Mesendoderm (in vitro differentiated cells): ENCODE results near the gene SLC1A6. TPM values are rescaled to one million over a fixed set of nuclear protein-coding genes. Genes with fewer than 3 reads are reported as not detected.

ENCODE experiments used
- DNase-seq: peaks from one replicate; pipeline ENCODE4 v3.0.0; 2013
- H2AK5ac ChIP-seq: 2 replicates; pipeline ENCODE4 v1.6.1; 2013; ENCODE audit warnings: low read length, inconsistent platforms
- H2BK120ac ChIP-seq: 2 replicates; pipeline ENCODE4 v1.6.1; 2013; ENCODE audit warnings: low read depth, mild to moderate bottlenecking, low read length, moderate library complexity, mixed read lengths
- H2BK15ac ChIP-seq: replicated peaks from 2 replicates; pipeline ENCODE4 v1.6.1; 2013; ENCODE audit warnings: low read depth, mild to moderate bottlenecking, moderate library complexity
- H2BK5ac ChIP-seq: 2 replicates; pipeline ENCODE4 v1.6.1; 2013; ENCODE audit warnings: low read length, inconsistent platforms
- H3K18ac ChIP-seq: 2 replicates; pipeline ENCODE4 v1.6.1; 2013; ENCODE audit warnings: mild to moderate bottlenecking, low read length, mixed read lengths
- H3K23ac ChIP-seq: one replicate; pipeline ENCODE4 v1.6.1; 2013; ENCODE audit warnings: low read length
- H3K27ac ChIP-seq: 2 replicates; pipeline ENCODE4 v1.5.1; 2013; ENCODE audit warnings: low read depth, mild to moderate bottlenecking, inconsistent platforms, low read length, moderate library complexity
- H3K27me3 ChIP-seq: 2 replicates; pipeline ENCODE4 v1.6.1; 2013; ENCODE audit warnings: low read length, control low read depth, mild to moderate bottlenecking, inconsistent platforms; ENCODE audit not compliant: insufficient read depth, poor library complexity
- H3K36me3 ChIP-seq: 2 replicates; pipeline ENCODE4 v1.6.1; 2013; ENCODE audit warnings: low read length, inconsistent platforms; ENCODE audit not compliant: control insufficient read depth, insufficient read depth
- H3K4ac ChIP-seq: one replicate; pipeline ENCODE4 v1.6.1; 2013; ENCODE audit warnings: low read depth, mild to moderate bottlenecking, low read length, moderate library complexity
- H3K4me1 ChIP-seq: 2 replicates; pipeline ENCODE4 v1.6.1; 2013; ENCODE audit warnings: low read depth, low read length, inconsistent platforms; ENCODE audit not compliant: control insufficient read depth
- H3K4me2 ChIP-seq: 2 replicates; pipeline ENCODE4 v1.6.1; 2013; ENCODE audit warnings: low read length
- H3K4me3 ChIP-seq: 2 replicates; pipeline ENCODE4 v1.5.1; 2013; ENCODE audit warnings: mild to moderate bottlenecking, low read length
- H3K56ac ChIP-seq: one replicate; pipeline ENCODE4 v1.6.1; 2013; ENCODE audit warnings: low read length
- H3K79me1 ChIP-seq: 2 replicates; pipeline ENCODE4 v1.6.1; 2013; ENCODE audit warnings: low read length, inconsistent platforms
- H3K79me2 ChIP-seq: 2 replicates; pipeline ENCODE4 v1.6.1; 2013; ENCODE audit warnings: mild to moderate bottlenecking, low read length; ENCODE audit not compliant: control insufficient read depth, insufficient read depth
- H3K9ac ChIP-seq: 2 replicates; pipeline ENCODE4 v1.6.1; 2013; ENCODE audit warnings: low read length, inconsistent platforms
- H4K5ac ChIP-seq: one replicate; pipeline ENCODE4 v1.6.1; 2013; ENCODE audit warnings: low read length
- H4K8ac ChIP-seq: one replicate; pipeline ENCODE4 v1.6.1; 2013; ENCODE audit warnings: low read depth, mild to moderate bottlenecking, control low read depth, low read length, moderate library complexity
- WGBS: extraction: QIAGEN DNeasy Blood & Tissue Kit; methylation state at CpG from one replicate; pipeline ENCODE4 v1.1.7; 2013; ENCODE audit warnings: low lambda C conversion rate, missing lambda C conversion rate; ENCODE audit not compliant: insufficient coverage; ENCODE audit errors: extremely low coverage; 5-methylcytosine and 5-hydroxymethylcytosine counted together
- polyA plus RNA-seq, 2 experiments: library from polyadenylated mRNA; stranded (reverse); fragments of 200-250 nt; gene quantifications; one replicate each; pipeline ENCODE4 v1.2.3, GENCODE V29; 2013

SLC1A6 gene
- polyA plus RNA-seq (2013, experiment 1 of 2): 3.8 TPM
- 4.0 TPM for polyA plus RNA-seq (2013, experiment 2 of 2)

DNA sequence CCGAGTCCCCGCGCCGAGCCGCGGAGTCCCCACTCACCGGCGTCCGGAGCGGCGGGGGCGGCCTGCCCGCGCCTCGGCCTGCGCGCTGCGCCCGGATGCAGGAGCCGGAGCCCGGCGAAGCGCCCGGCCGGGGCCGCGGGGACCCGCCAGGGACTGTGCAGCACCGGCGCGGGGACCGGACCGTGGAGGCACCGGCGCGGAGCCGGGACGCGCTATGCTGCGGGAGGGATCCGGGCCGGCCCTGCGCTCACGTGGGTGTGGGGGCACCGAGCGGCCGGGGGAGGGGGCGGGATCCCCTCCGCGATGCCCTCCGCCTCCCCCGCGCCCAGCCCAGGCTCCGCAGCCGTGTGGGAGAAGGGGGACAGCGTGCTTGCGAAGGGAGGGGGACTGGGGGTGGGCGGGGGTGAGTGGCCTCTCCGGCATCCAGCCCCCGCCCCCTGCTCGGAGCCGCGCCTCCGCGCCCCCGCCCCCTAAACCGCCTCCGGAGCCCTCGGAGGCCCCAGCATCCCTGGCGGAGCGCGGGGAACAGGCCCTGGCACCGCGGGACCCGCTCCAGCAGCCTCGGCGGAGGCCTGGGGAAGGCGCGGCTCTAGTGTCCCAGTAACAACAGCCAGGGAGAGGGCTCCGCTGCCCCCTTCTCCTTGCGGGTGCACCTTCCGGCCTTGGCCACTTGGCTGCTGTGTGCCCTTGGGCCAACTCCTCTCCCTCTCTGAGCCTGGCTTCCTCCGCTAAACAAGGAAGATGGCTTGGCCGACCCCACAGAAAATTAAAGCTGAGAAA lies at the start of gene SLC1A6:
Gene SLC1A6 (minus strand): TSS at position 389 of the 780 bp plus-strand sequence. CDS start 6,954 bp downstream, outside the sequence.
- H2BK15ac ChIP-seq: no peak within 1 kb of the TSS
- peak within 1 kb of the TSS; percentile 69 for H3K56ac ChIP-seq
- H3K36me3 ChIP-seq: no peaks in the 10 kb centered on the region
- peak within 1 kb of the TSS; percentile 35 for H3K23ac ChIP-seq
- H3K27me3 ChIP-seq: no peaks in the 10 kb centered on the region
- H4K8ac ChIP-seq: no peak within 1 kb of the TSS
- H3K4me1 ChIP-seq: no peaks in the 10 kb centered on the region
- WGBS: no CpG with 5 or more reads among the region's 84 CpGs
- H3K9ac ChIP-seq: peak within 1 kb of the TSS; percentile 15
- H3K79me1 ChIP-seq: no peaks in the 10 kb centered on the region
- no peaks in the 10 kb centered on the region for H3K79me2 ChIP-seq
- H3K18ac ChIP-seq: peak within 1 kb of the TSS; percentile 32
- no peak within 1 kb of the TSS for H2BK120ac ChIP-seq
- no peak within 1 kb of the TSS for H2BK5ac ChIP-seq
- H2AK5ac ChIP-seq: no peak within 1 kb of the TSS
- DNase-seq: peak; percentile 65
- no peak within 1 kb of the TSS for H4K5ac ChIP-seq
- no peak within 1 kb of the TSS for H3K27ac ChIP-seq
- peak within 1 kb of the TSS; percentile 4 for H3K4me3 ChIP-seq
- no peak within 1 kb of the TSS for H3K4ac ChIP-seq
- peak within 1 kb of the TSS; percentile 71 for H3K4me2 ChIP-seq

GRCh38 chr19:15028490-15028889 lies 48.8 kb upstream of the SLC1A6 start:
- Histone ChIP-seq H2AK5ac (no peak overlapping the region), H3K18ac (no peak overlapping the region), H3K4ac (no peak overlapping the region), H3K4me1 (no peaks in the 10 kb centered on the region), H3K4me2 (no peak overlapping the region), H2BK120ac (no peak overlapping the region), H3K56ac (no peak overlapping the region), H3K9ac (no peak overlapping the region), H3K4me3 (no peak overlapping the region), H3K27ac (no peak overlapping the region), H3K27me3 (no peaks in the 10 kb centered on the region), H2BK15ac (no peak overlapping the region), H3K23ac (no peak overlapping the region), H2BK5ac (no peak overlapping the region), H4K5ac (no peak overlapping the region), H3K79me1 (no peaks in the 10 kb centered on the region), H4K8ac (no peak overlapping the region), H3K79me2 (no peaks in the 10 kb centered on the region), H3K36me3 (no peaks in the 10 kb centered on the region)
- no peak for DNase-seq
- WGBS: no CpG with 5 or more reads among the region's 5 CpGs

- Histone ChIP-seq H3K23ac (no peak overlapping the region), H2BK15ac (no peak overlapping the region), H3K36me3 (no peaks in the 10 kb centered on the region), H2BK5ac (no peak overlapping the region), H4K5ac (no peak overlapping the region), H3K4me2 (no peak overlapping the region), H3K27me3 (no peaks in the 10 kb centered on the region), H2AK5ac (no peak overlapping the region), H2BK120ac (no peak overlapping the region), H3K56ac (no peak overlapping the region), H4K8ac (no peak overlapping the region), H3K18ac (no peak overlapping the region), H3K9ac (no peak overlapping the region), H3K4ac (no peak overlapping the region), H3K79me2 (no peaks in the 10 kb centered on the region), H3K4me3 (no peak overlapping the region), H3K79me1 (no peaks in the 10 kb centered on the region), H3K4me1 (no peaks in the 10 kb centered on the region), H3K27ac (no peak overlapping the region)
- peak; percentile 22 for DNase-seq
- no CpG with 5 or more reads among the region's 2 CpGs for WGBS
Measured at GRCh38 chr19:15025217-15025616, 45.6 kb upstream of the SLC1A6 start.

- Histone ChIP-seq H3K4ac (no peak overlapping the region), H3K9ac (no peak overlapping the region), H3K4me3 (no peak overlapping the region), H4K5ac (no peak overlapping the region), H3K18ac (no peak overlapping the region), H2BK15ac (no peak overlapping the region), H2AK5ac (no peak overlapping the region), H3K23ac (no peak overlapping the region), H3K36me3 (no peaks in the 10 kb centered on the region), H2BK5ac (no peak overlapping the region), H3K4me1 (no peaks in the 10 kb centered on the region), H3K56ac (no peak overlapping the region), H3K27ac (no peak overlapping the region), H4K8ac (no peak overlapping the region), H3K79me1 (no peaks in the 10 kb centered on the region), H3K4me2 (no peak overlapping the region), H2BK120ac (no peak overlapping the region), H3K27me3 (no peaks in the 10 kb centered on the region), H3K79me2 (no peaks in the 10 kb centered on the region)
- DNase-seq: no peak
- WGBS: no CpG with 5 or more reads among the region's 31 CpGs
Measured at GRCh38 chr19:15022752-15023151, 43.1 kb upstream of the SLC1A6 start.

DNA sequence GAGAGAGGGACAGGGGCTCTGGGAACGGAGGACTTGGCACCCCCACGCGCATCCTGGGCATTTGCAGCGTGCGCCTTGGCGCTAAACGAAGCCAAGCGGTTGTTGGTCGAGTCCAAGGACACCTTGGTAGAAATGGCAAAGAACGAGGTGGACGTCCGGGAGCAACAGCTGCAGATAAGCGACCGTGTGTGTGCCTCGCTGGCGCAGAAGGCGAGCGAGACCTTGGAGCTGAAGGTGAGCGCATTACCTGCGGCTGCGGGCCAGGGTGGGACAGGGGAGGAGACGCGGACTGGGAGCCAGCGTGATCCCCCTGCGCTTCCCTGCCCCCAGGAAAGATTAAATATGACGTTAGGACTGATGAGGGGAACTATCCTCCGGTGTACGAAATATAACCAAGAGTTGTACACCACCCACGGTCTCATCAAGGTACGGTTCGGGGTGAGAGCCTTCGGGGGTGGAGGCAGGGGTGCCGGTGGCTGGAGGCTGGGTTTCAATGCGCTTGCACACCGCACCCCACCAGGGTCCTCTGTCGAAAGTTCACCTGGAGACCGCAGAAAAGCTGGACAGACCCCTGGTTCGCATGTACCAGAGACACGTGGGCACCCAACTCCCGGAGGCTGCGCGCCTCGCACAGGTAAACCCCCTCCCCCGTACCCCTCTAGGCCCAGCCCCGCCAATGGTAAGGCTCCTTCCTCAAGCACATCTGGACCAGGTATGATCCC lies 41.8 kb upstream of the SLC1A6 start:
- Histone ChIP-seq H4K5ac (no peak overlapping the region), H3K4me1 (no peaks in the 10 kb centered on the region), H2BK5ac (no peak overlapping the region), H2AK5ac (no peak overlapping the region), H3K27ac (no peak overlapping the region), H3K9ac (no peak overlapping the region), H3K79me1 (no peaks in the 10 kb centered on the region), H3K27me3 (no peaks in the 10 kb centered on the region), H2BK120ac (no peak overlapping the region), H3K18ac (no peak overlapping the region), H4K8ac (no peak overlapping the region), H3K23ac (no peak overlapping the region), H3K4ac (no peak overlapping the region), H3K79me2 (no peaks in the 10 kb centered on the region), H3K4me2 (no peak overlapping the region), H2BK15ac (no peak overlapping the region), H3K56ac (no peak overlapping the region), H3K4me3 (no peak overlapping the region), H3K36me3 (no peaks in the 10 kb centered on the region)
- no peak for DNase-seq
- no CpG with 5 or more reads among the region's 45 CpGs for WGBS
